IPS DF 6.9 (cell line): Measurements from ENCODE around the gene TCF23.

ENCODE experiments used
- DNase-seq: peaks from one replicate; pipeline ENCODE4 v3.0.0-alpha.2; 2013; ENCODE audit warnings: low read depth, low spot score
- H3K27ac ChIP-seq: one replicate; pipeline ENCODE4 v1.5.1; 2013; ENCODE audit warnings: low read length, control low read depth
- H3K27me3 ChIP-seq: 2 replicates; pipeline ENCODE4 v1.6.1; 2013; ENCODE audit warnings: mild to moderate bottlenecking, low read length; ENCODE audit not compliant: control insufficient read depth, insufficient read depth
- H3K36me3 ChIP-seq: 2 replicates; pipeline ENCODE4 v1.6.1; 2013; ENCODE audit warnings: low read length; ENCODE audit not compliant: control insufficient read depth, insufficient read depth
- H3K4me1 ChIP-seq: 2 replicates; pipeline ENCODE4 v1.6.1; 2013; ENCODE audit warnings: low read length; ENCODE audit not compliant: control insufficient read depth, insufficient read depth
- H3K4me3 ChIP-seq: 2 replicates; pipeline ENCODE4 v1.5.1; 2013; ENCODE audit warnings: mild to moderate bottlenecking, low read length
- H3K9me3 ChIP-seq: 2 replicates; pipeline ENCODE4 v1.6.1; 2013; ENCODE audit warnings: low read length, inconsistent platforms; ENCODE audit not compliant: control insufficient read depth, insufficient read depth
- WGBS: extraction: QIAGEN DNeasy Blood & Tissue Kit; methylation state at CpG from one replicate; pipeline ENCODE4 v1.1.7; 2013; ENCODE audit warnings: mixed read lengths, missing lambda C conversion rate; ENCODE audit not compliant: insufficient read length, insufficient coverage; 5-methylcytosine and 5-hydroxymethylcytosine counted together

Gene TCF23

GRCh38 chr2:27128668-27129571 is 19.9 kb upstream of the TCF23 start:
- no peak overlapping the region for H3K4me3 ChIP-seq
- H3K9me3 ChIP-seq = no peaks in the 10 kb centered on the region
- no peak overlapping the region for H3K27ac ChIP-seq
- no peaks in the 10 kb centered on the region for H3K27me3 ChIP-seq
- H3K36me3 ChIP-seq = peaks cover 17% of the 10 kb centered on the region
- H3K4me1 ChIP-seq = peaks cover 2% of the 10 kb centered on the region; the same call in 1 of the 2 replicates
- DNase-seq = no peak
- WGBS = no CpG with 5 or more reads among the region's 11 CpGs

- Histone ChIP-seq H3K27me3 (no peaks in the 10 kb centered on the region), H3K4me3 (no peak overlapping the region), H3K27ac (no peak overlapping the region), H3K36me3 (peaks cover 17% of the 10 kb centered on the region), H3K9me3 (no peaks in the 10 kb centered on the region), H3K4me1 (0 out of 2 replicates have a peak, but pooled peaks cover 2% of the 10 kb centered on the region)
- no CpG with 5 or more reads among the region's 10 CpGs for WGBS
- DNase-seq = no peak
Observed at GRCh38 chr2:27130396-27130795, 18.4 kb upstream of the TCF23 start.

DNA sequence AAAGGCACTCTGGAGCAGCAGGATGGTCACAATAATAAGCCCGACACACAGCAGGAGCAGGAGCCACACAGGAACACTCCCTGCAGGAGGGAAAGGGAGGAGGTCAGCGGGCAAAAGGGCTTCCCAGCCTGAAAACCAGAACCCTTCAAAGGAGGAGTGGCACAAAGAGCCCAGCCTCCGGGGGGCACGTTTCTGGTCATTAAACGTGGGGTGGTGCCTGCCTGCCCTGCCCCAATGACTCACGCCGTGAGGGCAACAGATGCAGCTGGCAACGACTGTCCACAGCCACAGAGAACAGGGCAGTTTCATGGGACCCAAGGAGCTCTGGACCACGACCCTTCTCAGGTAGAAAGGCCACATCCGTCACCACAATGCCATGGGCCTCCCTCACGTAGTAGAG is 17.4 kb upstream of the TCF23 start:
- Histone ChIP-seq H3K9me3 (no peaks in the 10 kb centered on the region), H3K27me3 (no peaks in the 10 kb centered on the region), H3K4me1 (0 out of 2 replicates have a peak, but pooled peaks cover 2% of the 10 kb centered on the region), H3K36me3 (peaks cover 17% of the 10 kb centered on the region), H3K27ac (no peak overlapping the region), H3K4me3 (no peak overlapping the region)
- no peak for DNase-seq
- WGBS = no CpG with 5 or more reads among the region's 11 CpGs

GRCh38 chr2:27133195-27133875 is 15.5 kb upstream of the TCF23 start:
- Histone ChIP-seq H3K4me1 (0 out of 2 replicates have a peak, but pooled peaks cover 2% of the 10 kb centered on the region), H3K27ac (no peak overlapping the region), H3K4me3 (peak overlapping the region; percentile 80; the same call in 1 of the 2 replicates), H3K27me3 (no peaks in the 10 kb centered on the region), H3K36me3 (peaks cover 17% of the 10 kb centered on the region), H3K9me3 (no peaks in the 10 kb centered on the region)
- whole genome bisulfite sequencing = no CpG with 5 or more reads among the region's 14 CpGs
- no peak for DNase-seq

DNA sequence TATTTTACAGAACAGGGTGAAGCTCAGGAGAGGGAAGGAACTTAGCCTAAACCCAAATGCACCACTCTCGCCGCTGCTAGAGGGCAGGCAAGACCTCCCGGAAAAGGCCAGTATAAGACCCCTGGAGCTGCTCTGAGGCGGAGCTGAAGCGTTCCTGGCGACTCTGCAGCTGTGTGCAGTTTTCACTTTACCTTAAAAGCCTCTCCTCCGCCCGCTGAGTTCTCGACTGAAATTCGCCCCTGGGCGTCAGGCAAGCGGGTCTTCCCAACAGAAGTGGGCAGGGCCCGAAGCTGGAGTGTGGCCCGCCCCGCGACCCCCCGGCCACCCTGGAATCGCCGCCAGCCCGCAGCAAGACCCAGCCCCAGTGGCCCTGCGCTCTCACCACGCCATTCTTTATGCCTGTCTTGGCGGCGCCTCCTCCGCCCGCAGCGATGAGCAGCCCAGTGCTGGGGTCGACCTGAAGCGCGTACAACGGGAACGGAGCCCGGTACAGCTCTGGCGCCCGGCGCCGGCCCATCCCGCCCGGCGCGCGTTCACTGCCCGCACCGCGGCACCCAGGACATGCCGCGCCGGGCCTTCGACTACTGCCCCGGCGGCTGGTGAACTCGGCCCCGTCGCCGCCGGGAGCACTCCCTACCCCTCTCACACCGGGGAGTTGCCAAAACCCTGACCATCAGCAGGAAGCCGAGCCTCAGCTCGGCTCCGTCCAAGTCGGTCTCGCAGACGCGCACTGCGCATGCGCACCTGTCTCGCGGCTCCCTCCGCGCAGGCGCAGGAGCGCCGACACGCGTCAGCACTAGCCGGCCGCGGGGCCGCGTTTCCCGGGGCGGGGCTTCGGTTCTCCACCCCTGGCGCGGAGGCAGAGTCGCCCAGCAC is 14.7 kb upstream of the TCF23 start, which contains the start of gene PREB:
TSS of gene PREB (minus strand) at position 732 of the 876 bp plus-strand sequence. CDS start at position 517, 215 bp downstream.
- DNase-seq = peak; percentile 92
- H3K4me3 ChIP-seq = peak within 1 kb of the TSS; percentile 80
- no peak within 1 kb of the TSS for H3K27ac ChIP-seq
- no CpG with 5 or more reads among the region's 86 CpGs for WGBS
- no peaks in the 10 kb centered on the region for H3K27me3 ChIP-seq
- H3K36me3 ChIP-seq = peaks cover 17% of the 10 kb centered on the region
- H3K4me1 ChIP-seq = 0 out of 2 replicates have a peak, but pooled peaks cover 2% of the 10 kb centered on the region
- H3K9me3 ChIP-seq = no peaks in the 10 kb centered on the region

DNA sequence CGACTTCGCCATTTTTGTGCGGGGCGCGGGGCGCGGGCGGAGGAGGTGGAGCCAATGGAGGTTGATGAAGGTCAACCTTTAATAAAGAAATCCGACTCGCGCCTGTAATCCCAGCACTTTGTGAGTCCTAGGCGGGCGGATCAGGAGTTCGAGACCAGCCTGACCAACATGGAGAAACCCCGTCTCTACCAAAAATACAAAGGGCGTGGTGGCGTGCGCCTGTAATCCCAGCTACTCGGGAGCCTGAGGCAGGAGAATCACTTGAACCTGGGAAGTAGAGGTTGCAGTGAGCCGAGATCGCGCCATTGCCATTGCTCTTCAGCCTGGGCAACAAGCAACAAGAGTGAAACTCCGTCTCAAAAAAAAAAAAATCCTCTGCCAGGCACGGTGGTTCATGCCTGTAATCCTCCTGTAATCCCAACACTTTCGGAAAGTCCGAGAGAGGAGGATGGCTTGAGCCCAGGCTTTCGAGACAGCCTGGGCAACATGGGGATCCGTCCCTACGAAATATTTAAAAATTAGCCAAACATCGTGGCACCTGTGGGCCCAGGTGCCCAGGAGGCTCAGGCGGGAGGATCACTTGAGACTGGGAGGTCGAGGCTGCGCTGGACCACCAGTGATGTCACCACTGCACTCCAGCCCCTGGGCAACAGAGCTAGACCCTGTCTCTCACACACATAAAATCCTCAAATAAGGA is 13.9 kb upstream of the TCF23 start:
- H3K9me3 ChIP-seq = no peaks in the 10 kb centered on the region
- no CpG with 5 or more reads among the region's 33 CpGs for WGBS
- no peak overlapping the region for H3K27ac ChIP-seq

DNA sequence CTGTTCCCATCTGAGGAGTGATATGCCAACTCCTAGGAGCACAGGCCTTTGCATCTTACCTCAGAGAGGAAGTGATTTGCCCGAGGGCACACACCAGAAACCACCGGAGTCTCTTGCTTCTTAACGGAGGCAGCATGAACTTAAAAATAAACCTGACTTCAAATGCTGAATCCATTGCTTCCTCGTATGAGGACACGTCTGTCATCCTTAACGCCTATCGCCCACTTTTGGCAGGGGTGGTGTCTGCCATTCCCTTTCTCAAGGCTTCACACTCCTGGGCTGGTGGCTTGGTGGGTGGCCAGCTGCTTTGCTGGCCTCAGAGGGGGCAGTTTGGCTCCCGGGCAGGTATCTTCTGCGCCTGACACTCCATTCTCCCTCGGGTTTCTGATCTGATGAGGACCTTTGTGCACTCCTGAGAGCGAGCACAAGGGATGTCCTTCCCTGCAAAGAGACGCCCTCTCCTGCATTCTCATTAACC is 13.3 kb upstream of the TCF23 start:
- peaks cover 12% of the 10 kb centered on the region for H3K36me3 ChIP-seq
- 0 out of 2 replicates have a peak, but pooled peaks cover 2% of the 10 kb centered on the region for H3K4me1 ChIP-seq
- H3K27ac ChIP-seq = no peak overlapping the region
- H3K27me3 ChIP-seq = no peaks in the 10 kb centered on the region
- WGBS = no CpG with 5 or more reads among the region's 12 CpGs
- DNase-seq = no peak
- H3K4me3 ChIP-seq = no peak overlapping the region
- no peaks in the 10 kb centered on the region for H3K9me3 ChIP-seq

More for the DNA sequence above, 13.9 kb upstream of the TCF23 start:
- peaks cover 15% of the 10 kb centered on the region for H3K36me3 ChIP-seq
- H3K4me1 ChIP-seq = 0 out of 2 replicates have a peak, but pooled peaks cover 2% of the 10 kb centered on the region
- H3K4me3 ChIP-seq = peak overlapping the region; percentile 10; the same call in 1 of the 2 replicates
- H3K27me3 ChIP-seq = no peaks in the 10 kb centered on the region
- DNase-seq = no peak

- Histone ChIP-seq H3K4me1 (0 out of 2 replicates have a peak, but pooled peaks cover 2% of the 10 kb centered on the region), H3K27ac (no peak overlapping the region), H3K36me3 (0 out of 2 replicates have a peak, but pooled peaks cover 4% of the 10 kb centered on the region), H3K4me3 (no peak overlapping the region), H3K27me3 (no peaks in the 10 kb centered on the region), H3K9me3 (no peaks in the 10 kb centered on the region)
- WGBS = no CpG with 5 or more reads among the region's 7 CpGs
- no peak for DNase-seq
Observed at GRCh38 chr2:27136751-27137150, 12.1 kb upstream of the TCF23 start.

- Histone ChIP-seq H3K4me3 (no peak overlapping the region; the same call in 1 of the 2 replicates), H3K9me3 (no peaks in the 10 kb centered on the region), H3K4me1 (0 out of 2 replicates have a peak, but pooled peaks cover 2% of the 10 kb centered on the region), H3K36me3 (0 out of 2 replicates have a peak, but pooled peaks cover 4% of the 10 kb centered on the region), H3K27me3 (no peaks in the 10 kb centered on the region), H3K27ac (no peak overlapping the region)
- DNase-seq = no peak
- no CpG with 5 or more reads among the region's 21 CpGs for WGBS
Observed at GRCh38 chr2:27137322-27137935, 11.4 kb upstream of the TCF23 start.
